Hepatocyte (in vitro differentiated cells): ENCODE results near the gene KLRF2.

Experiments
- EZH2 ChIP-seq: fragments of 200-600 bp; sonication (generic); IDR thresholded peaks from 2 replicates; pipeline ENCODE4 v1.6.1; 2016; ENCODE audit warnings: antibody characterized with exemption, mild to moderate bottlenecking, borderline replicate concordance
- EZH2phosphoT487 ChIP-seq: fragments of 200-600 bp; sonication (generic); IDR thresholded peaks from one replicate; pipeline ENCODE4 v1.6.1; 2018; ENCODE audit warnings: antibody characterized with exemption, mild to moderate bottlenecking, low read depth, moderate library complexity; ENCODE audit not compliant: unreplicated experiment, severe bottlenecking
- TF ChIP-seq, protein P1 (sequence below): fragments of 200-600 bp; sonication (generic); IDR thresholded peaks from 2 replicates; pipeline ENCODE4 v1.5.1; 2016; ENCODE audit warnings: antibody characterized with exemption, mild to moderate bottlenecking; ENCODE audit not compliant: poor library complexity

DNA sequence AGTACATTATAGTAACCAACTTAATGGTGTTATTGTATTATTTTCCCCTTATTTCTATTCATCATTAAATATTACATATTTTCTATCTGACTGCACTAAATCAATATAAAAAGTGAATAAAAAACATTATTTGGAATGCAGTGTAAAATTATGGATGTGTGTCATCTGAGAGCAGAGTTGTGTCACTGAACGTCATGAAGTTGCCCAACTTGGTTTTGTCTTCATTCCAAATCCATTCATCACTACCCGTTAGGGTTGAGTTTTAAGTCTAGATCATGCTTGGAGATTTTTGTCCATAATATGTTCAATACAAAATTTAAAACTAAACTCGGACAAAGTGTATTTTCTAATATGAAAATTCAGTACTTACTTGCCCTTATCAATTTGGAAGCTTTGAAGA, 37.9 kb upstream of the KLRF2 start:
- TF ChIP-seq, protein P1, sequence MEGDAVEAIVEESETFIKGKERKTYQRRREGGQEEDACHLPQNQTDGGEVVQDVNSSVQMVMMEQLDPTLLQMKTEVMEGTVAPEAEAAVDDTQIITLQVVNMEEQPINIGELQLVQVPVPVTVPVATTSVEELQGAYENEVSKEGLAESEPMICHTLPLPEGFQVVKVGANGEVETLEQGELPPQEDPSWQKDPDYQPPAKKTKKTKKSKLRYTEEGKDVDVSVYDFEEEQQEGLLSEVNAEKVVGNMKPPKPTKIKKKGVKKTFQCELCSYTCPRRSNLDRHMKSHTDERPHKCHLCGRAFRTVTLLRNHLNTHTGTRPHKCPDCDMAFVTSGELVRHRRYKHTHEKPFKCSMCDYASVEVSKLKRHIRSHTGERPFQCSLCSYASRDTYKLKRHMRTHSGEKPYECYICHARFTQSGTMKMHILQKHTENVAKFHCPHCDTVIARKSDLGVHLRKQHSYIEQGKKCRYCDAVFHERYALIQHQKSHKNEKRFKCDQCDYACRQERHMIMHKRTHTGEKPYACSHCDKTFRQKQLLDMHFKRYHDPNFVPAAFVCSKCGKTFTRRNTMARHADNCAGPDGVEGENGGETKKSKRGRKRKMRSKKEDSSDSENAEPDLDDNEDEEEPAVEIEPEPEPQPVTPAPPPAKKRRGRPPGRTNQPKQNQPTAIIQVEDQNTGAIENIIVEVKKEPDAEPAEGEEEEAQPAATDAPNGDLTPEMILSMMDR: no peak
- TF ChIP-seq EZH2phosphoT487: no peak
- TF ChIP-seq EZH2: no peak
